Ishikawa (cell line): ENCODE data around the gene EOMES.

Source experiments
- EGR1 ChIP-seq: IDR thresholded peaks from 2 replicates; pipeline ENCODE4 v1.6.1; 2012
- EP300 ChIP-seq: IDR thresholded peaks from 2 replicates; pipeline ENCODE4 v1.6.1; 2012; ENCODE audit warnings: borderline replicate concordance
- FOXM1 ChIP-seq: IDR thresholded peaks from 2 replicates; pipeline ENCODE4 v1.6.1; 2012; ENCODE audit warnings: low read depth, borderline replicate concordance
- MAX ChIP-seq: IDR thresholded peaks from 2 replicates; pipeline ENCODE4 v1.6.1; 2012
- RAD21 ChIP-seq: IDR thresholded peaks from 2 replicates; pipeline ENCODE4 v1.6.1; 2012; ENCODE audit warnings: low read depth
- TAF1 ChIP-seq: IDR thresholded peaks from 2 replicates; pipeline ENCODE4 v1.6.1; 2012; ENCODE audit warnings: low read depth, mild to moderate bottlenecking

- TF ChIP-seq EGR1: no peak
- no peak for TF ChIP-seq MAX
- no peak for TF ChIP-seq RAD21
- TF ChIP-seq EP300: no peak
- no peak for TF ChIP-seq FOXM1
- TF ChIP-seq TAF1: no peak
These were observed 34.1 kb downstream of the EOMES start for GRCh38 chr3:27688053-27688452.
